HS-5 (cell line): ENCODE data around the gene PDE1C.

Experiments used
- DNase-seq: peaks from one replicate; pipeline ENCODE4 v3.0.0-alpha.2; 2012; ENCODE audit warnings: low read depth

PDE1C gene

DNA sequence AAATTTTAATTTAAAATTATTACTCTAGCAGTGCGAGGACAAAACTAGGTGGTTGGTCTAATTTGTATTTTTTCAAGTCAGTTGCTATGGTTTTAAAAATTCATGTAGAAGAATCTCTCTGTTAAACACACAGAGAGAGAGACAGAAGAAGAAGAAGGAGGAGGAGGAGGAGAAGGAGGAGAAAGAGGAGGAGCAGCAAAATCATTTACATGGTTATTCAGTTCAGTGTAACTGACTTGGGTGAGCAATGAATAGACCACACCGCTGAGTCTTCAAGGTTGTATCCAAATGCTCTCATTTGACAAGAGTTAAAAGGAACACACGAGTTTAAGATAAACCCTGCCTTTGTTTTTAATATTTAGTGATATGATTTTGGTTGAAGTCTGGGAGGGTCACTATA is 131.1 kb downstream of the PDE1C start:
- DNase-seq: no peak

DNA sequence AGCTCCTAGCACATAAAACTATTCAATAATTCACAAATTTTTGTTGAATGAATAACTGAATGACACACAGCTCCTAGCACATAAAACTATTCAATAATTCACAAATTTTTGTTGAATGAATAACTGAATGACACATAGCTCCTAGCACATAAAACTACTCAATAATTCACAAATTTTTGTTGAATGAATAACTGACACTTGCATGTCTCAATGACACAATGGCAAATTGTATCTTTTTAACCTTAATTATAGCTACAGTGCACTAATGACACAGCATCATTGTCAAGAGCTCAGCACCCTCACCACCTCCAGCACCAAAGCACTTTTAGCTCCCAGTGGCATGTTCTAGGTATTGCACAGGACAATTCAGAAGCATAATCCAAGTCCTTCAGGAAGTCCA is 131.6 kb downstream of the PDE1C start:
- DNase-seq: peak; percentile 77

DNA sequence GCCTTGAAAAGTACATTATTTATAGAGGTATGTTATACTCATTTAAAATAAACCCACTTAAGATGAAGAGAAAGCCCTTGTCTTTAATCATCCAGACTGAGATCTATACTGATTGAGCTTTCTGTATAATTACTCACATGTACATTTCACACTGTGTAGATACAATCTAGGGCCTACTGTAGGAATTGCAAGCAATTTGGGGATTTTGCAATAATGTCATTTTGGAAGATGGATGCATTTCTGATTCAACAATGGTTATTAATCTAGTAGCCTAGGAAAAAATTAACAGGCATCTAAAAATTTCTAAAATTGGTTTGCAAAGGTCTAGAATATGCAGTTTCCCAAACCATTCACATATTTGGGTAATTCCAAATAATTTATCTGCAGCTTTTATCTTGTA is 132.2 kb downstream of the PDE1C start:
- DNase-seq: no peak

DNA sequence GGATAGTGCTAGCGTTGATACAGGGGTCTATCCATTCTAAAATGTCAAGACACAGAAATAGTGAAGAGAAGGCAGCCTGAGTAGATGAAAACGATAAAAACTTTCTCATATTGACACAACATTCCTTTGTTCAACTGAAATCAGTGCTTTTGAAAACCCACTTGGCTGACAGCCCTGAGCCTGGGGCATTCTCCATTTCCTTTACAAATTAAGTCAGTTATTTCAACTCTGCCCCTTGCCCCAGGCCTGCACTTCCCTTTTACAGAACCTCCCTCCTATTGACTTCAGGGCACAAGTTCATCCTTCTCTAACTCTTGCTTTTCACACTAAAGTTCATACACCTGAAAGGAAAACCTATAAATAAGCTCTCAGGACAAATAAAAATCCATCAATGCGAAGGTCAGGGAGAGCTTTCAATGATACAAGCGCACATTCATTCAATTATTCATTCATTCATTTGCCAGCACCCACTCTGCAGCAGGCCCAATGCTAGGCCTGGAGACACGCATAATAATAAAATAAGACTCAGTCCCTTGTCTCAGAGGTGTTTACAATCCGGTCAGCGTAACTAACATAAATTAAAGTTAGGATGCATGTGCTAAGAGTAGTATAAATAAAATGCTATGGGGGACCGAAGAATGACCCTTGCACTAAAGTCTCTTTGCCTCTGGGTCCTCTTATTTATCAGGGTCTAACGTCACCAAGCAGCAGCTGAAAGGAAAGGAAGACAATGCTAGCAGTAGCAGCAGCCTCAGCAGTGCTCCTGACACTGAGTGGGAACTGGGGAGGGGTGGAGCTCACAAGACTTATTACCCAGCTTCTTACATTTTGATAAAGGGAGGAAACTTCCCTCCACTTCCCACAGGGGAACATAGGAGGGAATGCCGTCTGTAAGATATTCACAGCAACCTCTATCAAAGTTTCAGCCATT is 134.8 kb downstream of the PDE1C start:
- no peak for DNase-seq

DNA sequence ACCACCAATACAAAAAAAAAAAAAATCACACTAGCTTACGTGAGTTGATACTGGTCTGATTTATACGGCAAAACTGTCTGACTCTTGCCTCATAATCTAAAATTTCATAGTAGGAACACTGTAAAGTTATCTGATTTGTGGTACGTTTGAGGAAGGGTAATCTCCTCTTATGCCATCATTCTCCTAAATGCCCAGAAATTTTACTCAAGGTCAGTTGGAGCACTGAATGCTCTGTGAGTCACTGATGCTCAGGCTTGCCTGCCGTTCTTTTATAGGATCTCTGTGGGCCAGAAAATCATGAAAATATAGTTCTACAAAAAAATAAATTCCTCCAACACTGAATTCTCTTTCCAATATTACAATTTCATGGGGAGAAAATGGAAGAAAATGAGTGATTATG is 135.7 kb downstream of the PDE1C start:
- no peak for DNase-seq

DNA sequence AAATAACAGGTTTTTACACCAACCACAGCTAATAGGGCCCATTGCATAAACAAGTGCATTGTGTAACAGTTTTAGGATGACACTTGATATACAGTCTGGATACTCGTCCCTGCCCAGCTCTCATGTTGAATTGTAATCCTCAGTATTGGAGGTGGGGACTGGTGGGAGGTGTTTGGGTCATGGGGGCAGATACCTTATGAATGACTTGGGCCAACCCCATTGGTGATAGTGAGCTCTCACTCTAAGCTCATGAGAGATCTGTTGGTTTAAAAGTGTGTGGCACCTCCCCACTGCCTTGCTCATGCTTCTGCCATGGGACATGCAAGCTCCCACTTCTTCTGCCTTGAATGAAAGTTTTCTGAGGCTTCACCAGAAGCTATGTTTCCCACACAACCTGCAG is 136.7 kb downstream of the PDE1C start:
- no peak for DNase-seq

DNA sequence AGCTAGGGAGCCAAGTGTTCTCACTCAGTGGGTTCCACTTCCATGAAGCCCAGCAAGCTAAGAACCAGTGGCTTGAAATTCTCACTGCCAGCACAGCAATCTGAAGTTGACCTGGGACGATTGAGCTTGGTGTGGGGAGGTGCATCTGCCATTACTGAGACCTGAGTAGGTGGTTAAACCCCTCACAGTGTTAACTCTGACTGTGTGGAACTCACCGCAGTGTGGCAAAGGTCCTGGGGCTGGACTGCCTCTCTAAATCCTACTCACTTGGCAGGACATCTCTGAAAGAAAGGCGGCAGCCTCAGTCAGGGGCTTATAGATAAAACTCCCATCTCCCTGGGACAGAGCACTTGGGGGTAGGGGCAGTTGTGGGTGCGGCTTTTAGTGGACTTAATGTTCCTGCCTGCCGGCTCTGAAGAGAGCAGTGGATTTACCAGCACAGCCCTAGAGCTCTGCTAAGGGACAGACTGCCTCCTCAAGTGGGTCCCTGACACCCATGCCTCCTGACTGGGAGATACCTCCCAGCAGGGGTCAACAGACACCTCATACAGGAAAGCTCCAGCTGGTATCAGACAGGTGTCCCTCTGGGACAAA is 143.1 kb downstream of the PDE1C start:
- DNase-seq: no peak

DNA sequence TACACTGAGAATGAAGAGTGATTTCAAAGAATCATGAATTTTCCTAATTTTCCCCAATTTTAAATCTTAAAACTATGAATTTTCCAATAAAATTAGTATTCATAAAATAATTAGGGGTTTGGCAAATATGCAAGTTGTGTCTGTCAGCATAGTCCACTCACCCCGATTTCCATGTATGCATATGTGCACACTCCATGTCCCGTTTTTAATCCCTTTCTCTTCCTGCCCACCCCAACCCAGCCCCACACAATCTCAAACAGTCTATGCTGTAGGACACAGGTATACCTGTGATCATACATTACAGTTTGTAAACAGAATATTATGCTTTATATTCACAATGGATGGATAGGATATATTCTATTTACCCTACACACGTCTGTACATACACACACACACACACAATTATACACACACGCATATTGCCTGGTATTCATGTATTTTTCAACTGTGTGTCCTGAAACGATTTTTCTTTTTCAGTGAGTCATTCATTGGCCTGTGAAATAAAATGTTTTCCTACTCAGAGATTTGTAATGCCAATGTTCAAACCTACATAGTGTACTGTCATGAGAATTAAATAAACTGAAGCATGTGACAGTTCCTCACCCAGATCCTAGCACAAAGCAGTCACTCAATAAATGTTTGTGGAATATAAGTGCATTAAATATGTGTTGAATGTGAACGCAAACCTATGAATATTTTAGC is 144.3 kb downstream of the PDE1C start:
- no peak for DNase-seq

DNA sequence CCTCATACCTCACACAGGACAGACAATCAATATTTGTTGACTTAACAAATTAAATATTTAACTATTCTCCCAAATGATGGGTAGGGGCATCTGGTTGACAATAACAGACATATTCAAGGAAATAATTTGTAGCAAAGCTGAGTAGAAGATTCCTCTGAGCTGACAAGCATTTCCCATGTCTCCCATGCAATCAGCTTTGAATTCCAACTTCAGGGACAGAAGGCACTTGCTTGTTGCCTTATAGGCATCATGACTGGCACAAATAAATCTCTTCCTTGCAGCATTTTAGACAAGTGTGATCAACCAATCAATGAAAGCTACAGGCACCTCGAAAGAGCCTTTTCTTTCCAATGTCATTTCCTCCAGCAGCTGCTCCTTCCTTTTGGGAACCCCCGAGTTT is 146.0 kb downstream of the PDE1C start:
- no peak for DNase-seq

DNA sequence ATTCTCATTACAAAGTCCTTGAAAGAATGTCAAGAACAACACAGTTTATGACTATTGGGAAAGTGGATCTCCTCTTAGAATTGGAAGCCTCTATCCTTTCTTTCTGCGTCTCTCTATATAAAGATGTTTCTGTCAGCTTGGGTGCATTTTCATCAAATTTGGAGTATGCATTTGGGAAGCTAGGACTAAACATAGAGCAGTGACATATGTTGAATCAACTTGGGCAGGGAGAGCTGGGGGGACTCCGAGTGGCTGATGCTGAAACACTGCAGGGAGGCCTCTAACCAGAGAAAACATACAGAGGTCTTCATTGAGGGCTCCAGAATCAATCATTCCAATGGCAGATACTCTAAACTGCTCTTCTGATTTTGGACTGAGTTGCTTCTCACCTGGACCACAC is 147.4 kb downstream of the PDE1C start:
- no peak for DNase-seq

DNA sequence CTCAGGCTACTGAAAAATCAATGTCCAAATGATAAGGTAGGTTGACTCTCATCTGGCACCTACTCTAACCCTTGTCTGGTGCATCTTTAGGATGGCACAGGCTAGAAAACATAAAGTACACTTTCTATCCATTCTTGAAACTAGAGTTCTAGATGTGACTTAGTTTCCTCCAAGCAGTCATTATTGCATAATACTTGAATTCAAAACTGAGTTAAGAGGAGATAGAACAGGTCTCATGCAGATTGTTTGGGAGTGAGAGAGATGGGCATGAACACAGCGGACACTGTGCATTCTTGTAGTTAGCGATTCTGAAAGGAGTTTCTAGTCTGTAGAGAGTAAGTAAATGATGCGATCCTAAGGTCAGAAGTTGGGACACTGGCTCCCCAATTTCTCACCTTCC is 149.2 kb downstream of the PDE1C start:
- DNase-seq: no peak

DNA sequence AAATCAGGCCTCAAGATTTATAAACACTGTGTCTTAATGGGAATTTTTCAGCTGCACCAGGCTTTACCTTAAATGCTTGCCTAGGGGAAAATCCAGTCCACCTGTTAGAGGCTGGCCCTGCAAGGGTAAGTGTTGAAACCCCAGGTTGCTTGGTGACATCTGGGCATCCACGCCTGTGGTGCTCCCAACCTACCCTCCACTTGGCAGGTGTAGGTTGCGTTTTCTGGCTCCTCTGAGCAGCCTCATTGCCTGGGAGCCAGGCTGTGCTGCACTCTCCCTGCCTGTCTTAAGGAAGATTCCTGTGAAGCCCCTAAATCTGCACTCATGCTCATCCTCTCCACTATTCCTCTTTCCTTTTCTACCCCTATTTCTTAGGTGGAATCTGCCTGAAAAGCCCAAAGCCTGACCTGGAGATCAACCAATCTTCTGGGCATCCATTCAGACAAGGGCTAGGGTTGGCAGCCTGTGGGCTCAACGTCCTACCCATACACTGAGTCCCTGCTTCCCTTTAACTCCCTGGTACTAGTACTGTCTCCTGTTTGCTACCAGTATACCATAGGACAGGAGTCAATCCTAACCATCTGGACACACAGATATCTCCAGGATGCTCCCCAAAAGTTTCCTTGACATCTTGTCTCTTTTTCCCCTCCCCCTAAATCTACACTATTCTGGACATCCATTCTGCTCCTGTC is 150.4 kb downstream of the PDE1C start:
- no peak for DNase-seq

DNA sequence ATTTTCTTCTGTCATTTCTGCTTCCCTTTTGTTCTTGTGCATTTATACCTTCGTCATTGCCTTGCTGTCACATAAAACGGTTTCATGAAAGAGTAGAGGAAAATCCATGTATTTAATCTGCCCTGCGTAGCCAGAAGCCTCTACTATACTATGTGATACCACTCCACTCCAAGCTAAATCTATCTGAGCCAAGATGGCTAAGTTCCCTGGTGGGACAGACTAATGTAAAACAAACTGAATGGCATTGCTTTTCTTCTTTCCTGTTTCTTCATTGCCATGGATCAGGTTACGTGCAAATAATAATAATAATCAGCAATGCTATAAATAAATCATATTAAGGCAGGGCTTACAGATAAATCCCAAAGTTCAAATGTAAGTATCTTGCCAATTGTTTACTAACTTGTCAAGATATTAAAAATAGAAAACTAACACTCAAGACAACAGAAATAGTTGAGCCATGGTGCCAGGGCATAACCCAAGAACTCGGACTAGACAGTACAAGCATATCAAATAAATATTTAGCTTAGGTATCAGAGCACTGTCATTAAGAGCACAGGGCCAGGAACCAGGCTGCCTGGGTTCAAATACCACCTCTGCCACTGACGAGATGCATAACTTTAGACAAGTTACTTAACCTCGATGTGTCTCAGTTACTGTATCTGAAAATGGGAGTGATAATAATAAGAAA is 151.4 kb downstream of the PDE1C start:
- no peak for DNase-seq

DNA sequence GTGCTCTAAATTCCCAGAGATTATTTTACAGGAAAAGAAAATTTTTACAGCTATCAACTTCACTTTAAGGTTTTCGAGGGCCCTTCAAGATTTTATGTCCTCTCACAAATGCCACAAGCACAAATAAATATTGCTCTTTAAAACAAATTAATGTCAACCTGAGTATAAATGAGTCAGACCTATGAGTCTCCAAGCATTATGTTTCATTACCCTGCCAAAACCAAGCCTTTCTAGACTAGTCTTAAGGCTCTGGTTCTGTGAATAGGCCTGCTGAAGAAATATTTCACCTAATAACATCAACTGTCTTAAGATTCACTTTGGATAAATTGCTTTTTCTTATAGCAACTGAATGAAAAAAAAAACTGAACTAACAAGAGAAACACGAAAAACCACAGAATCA is 153.0 kb downstream of the PDE1C start:
- no peak for DNase-seq

DNA sequence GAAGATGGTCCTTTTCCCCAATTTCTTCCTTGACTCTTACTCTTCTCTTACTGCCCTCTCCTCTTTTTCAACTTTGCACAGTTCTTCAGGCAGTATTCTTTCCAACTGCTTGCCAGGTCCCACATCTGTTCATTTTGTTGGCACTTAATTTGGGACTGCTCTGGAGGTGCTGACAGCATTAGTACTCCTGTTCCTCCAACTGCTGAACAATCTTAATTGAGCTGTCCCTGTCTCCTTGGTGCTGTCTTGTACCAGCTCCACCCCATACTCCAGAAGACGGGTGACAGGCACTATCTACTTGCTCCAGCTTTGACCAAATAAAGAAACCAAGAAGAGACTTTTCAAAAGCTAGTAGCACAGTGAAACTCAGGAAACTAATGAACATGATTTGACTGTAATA is 160.0 kb downstream of the PDE1C start:
- DNase-seq: no peak

DNA sequence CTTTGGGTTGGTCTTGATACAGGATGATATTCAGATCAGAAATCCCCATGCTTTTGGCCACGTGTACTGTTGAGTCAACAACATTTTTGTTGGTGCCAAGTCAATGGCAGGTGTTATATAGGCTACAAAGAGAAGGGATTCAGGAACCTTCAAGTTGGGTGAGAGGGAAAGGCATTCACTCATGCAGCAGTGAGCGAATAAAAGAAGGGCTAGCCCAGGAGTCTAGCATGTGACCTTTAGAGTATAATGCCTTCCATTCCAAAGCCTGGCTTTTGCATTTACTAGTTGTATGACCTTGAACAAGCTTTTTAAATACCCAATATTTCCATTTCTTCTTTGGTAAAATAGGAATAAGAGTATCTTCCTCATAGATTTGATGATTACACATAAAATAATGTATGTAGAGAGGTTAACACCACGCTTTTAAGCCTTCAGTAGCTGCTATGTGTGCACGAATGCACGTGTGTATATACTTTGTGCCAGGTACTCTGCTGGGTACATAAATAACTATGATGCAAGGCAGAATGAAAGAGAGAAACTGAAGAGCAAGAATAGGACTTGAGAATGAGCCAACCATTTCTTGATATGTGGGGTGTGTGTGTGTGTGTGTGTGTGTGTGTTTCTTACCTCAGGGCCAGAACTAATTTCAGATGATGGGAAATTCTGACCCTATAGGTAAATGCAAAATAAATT is 163.6 kb downstream of the PDE1C start:
- DNase-seq: no peak

DNA sequence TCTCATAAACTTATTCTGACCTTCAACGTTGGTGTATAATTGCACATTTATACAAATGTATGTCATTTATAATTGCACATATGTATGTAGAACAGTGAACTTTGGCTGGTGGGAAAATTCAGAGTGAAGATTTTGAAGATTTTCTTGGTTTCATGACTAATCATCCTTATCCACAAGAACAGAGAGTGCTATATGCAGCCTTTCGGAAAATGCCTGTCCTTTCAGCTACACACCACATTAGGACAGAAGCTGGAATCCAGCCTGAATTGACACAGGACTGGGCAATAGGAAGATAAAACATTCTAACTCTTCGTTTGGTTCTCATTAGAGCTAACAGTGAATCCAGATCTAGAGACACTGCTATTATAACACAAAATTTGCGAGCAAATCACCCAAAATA is 166.2 kb downstream of the PDE1C start:
- no peak for DNase-seq

DNA sequence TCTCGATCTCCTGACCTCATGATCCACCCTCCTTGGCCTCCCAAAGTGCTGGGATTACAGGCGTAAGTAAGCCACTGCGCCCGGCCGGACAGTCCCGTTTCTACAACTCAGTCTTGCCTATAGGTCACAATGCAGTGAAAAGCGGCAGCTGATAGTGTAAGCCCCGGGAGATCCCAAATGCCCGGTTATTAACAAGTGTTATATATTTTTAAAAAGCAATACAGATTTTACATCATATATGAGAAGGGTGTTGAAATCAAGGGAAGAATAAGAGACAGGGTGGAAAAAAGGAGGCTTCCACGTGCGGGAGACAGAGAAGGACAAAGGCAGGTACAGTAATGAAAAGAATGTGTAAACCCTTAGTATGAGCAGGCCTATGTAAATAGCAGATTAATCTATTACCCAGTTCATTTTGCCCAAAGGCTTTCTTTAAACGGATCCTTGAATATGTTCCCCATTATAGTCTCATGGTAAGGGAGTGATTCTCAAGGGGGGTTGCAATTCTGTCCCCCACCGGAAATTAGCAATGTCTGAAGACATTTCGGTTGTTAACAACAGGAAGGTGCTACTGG is 170.8 kb downstream of the PDE1C start:
- no peak for DNase-seq

DNA sequence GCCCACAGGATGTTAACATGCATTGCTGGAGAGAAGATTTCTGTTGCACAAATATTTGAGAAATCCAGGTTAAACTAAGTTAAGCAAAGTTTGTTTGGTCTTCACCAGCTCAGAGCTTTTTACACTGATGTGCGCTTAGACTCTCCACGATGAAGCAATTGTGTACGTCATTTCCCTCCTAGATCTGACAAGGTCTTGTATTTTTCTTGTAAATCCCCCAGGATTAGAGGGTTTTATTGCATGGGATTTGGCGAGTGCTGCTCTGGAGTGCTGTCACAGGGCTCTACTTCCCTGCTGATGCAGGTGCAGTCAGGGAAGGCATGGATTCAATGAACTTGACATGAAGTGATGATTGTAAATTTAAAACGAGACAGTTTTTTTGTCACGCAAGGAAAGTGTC is 173.3 kb downstream of the PDE1C start:
- no peak for DNase-seq

DNA sequence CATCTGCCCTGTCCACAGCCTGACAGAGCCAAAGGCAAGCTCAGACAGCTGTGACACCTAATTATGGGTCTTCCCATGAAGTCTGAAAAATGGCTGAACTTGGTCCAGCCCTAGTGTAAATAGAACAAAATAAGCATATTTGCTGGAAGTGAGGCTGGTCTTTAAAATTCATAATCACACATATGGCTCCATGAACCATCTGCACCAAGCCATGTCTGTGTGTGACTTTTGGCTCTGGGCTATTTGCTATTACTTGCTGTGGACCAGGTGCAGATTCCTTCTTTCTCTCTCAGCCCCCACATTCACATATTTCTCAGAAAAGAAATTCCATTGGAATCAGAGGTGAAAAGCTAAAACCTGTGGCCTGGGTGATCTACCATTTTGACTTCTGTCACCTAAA is 175.9 kb downstream of the PDE1C start:
- DNase-seq: no peak

DNA sequence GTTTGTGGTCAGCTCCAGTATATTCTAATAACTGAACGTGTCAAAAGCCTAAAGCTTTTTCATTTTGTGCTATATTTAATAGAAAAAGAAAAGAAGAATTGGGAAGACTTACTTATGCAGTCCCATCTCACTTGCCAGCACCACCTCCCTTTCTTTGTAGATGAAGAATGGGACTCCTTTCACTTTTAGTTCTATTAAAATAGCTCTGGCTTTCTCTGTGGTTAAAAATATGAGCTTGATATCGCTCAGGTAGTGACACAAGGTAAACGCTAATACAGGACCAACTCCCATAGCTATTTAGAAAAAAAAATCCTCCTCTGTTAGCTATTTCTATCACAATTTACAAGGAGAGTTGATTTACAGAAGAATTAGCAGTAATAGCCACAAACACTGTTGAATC is 176.8 kb downstream of the PDE1C start:
- DNase-seq: no peak
